ENCODE measurements around the gene EDEM2. TPM values are rescaled to one million over a fixed set of nuclear protein-coding genes. Genes with fewer than 3 reads are reported as not detected.
"Not testable (repeated sequence)": the region's sequence is repeated elsewhere in the genome, so short reads cannot be mapped to it uniquely, and the experiment has no call there.

The EDEM2 gene, protein sequence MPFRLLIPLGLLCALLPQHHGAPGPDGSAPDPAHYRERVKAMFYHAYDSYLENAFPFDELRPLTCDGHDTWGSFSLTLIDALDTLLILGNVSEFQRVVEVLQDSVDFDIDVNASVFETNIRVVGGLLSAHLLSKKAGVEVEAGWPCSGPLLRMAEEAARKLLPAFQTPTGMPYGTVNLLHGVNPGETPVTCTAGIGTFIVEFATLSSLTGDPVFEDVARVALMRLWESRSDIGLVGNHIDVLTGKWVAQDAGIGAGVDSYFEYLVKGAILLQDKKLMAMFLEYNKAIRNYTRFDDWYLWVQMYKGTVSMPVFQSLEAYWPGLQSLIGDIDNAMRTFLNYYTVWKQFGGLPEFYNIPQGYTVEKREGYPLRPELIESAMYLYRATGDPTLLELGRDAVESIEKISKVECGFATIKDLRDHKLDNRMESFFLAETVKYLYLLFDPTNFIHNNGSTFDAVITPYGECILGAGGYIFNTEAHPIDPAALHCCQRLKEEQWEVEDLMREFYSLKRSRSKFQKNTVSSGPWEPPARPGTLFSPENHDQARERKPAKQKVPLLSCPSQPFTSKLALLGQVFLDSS
- 19.9 and 21.9 TPM in 2 replicates for total RNA-seq

GRCh38 chr20:35146920-35147574 is at the start of gene EDEM2:
Gene EDEM2, minus strand, starts transcription at chr20:35147336. Its CDS starts 78 bp downstream, at chr20:35147258.
- Mint-ChIP-seq H3K36me3 (ENCODE audit: low read depth) (peaks cover 17% of the 10 kb centered on the region), H3K4me1 (ENCODE audit: low read depth) (peaks cover 41% of the 10 kb centered on the region), H3K27me3 (ENCODE audit: insufficient read depth) (peaks cover 9% of the 10 kb centered on the region), H3K9me3 (no peaks in the 10 kb centered on the region), H3K4me3 (peak within 1 kb of the TSS; percentile 93), H3K27ac (peak within 1 kb of the TSS; percentile 94)
- intact Hi-C loops (cut with micrococcal nuclease), result loop anchor here (1.0 to 10.0 kb wide), 10 partner anchors 51 to 842 kb away; partner anchors contain the start of genes AHCY, CEP250, GGT7 and NCOA6
- peak; percentile 93 for DNase-seq (ENCODE audit: low spot score)

GRCh38 chr20:35196313-35196712 is 49.2 kb upstream of the EDEM2 start:
- Mint-ChIP-seq H3K4me1 (ENCODE audit: low read depth) (no peaks in the 10 kb centered on the region), H3K27ac (no peak overlapping the region), H3K9me3 (peaks cover 25% of the 10 kb centered on the region), H3K36me3 (ENCODE audit: low read depth) (peaks cover 13% of the 10 kb centered on the region), H3K4me3 (no peak overlapping the region), H3K27me3 (ENCODE audit: insufficient read depth) (no peaks in the 10 kb centered on the region)
- no peak for DNase-seq (ENCODE audit: low spot score)
- intact Hi-C loops (cut with micrococcal nuclease), result no loop called here

DNA sequence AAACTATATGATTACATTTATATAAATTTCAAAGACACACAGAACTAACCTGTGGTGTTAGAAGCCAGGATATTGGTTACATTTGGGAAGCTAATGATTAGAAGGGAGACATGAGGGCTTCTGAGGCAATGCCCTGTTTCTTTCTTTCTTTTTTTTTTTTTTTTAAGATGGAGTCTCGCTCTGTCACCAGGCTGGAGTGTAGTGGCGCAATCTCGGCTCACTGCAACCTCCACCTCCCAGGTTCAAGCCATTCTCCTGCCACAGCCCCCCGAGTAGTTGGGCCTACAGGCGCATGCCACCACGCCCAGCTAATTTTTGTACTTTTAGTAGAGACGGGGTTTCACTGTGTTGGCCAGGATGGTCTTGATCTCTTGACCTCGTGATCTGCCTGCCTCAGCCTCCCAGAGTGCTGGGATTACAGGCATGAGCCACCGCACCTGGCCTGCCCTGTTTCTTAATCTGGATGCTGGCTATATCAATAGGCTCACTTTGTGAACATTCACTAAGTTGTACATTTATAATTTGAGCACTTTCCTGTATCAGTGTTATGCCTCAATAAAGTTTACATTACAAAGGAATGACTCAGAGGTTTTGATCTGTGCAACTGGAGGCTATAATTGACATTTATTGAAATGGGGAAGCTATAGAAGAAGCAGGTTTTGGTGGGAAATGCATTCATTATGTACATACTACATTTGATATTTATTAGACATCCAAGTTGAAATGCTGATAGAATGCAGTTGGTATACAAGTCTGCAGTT is 46.1 kb upstream of the EDEM2 start:
- intact Hi-C loops (cut with micrococcal nuclease); DNase-seq (ENCODE audit: low spot score): not testable (repeated sequence)

GRCh38 chr20:35192118-35192872 is 45.2 kb upstream of the EDEM2 start:
- H3K9me3 Mint-ChIP-seq, result peaks cover 13% of the 10 kb centered on the region
- peaks cover 3% of the 10 kb centered on the region for H3K36me3 Mint-ChIP-seq (ENCODE audit: low read depth)
- DNase-seq (ENCODE audit: low spot score), result no peak
- H3K4me3 Mint-ChIP-seq, result no peak overlapping the region
- no peak overlapping the region for H3K27ac Mint-ChIP-seq
- H3K27me3 Mint-ChIP-seq (ENCODE audit: insufficient read depth), result no peaks in the 10 kb centered on the region
- intact Hi-C loops (cut with micrococcal nuclease), result no loop called here
- H3K4me1 Mint-ChIP-seq (ENCODE audit: low read depth), result no peaks in the 10 kb centered on the region

More for the DNA sequence above, 46.1 kb upstream of the EDEM2 start:
- H3K27me3 Mint-ChIP-seq (ENCODE audit: insufficient read depth); H3K4me1 Mint-ChIP-seq (ENCODE audit: low read depth); H3K36me3 Mint-ChIP-seq (ENCODE audit: low read depth); H3K27ac Mint-ChIP-seq; H3K4me3 Mint-ChIP-seq: not testable (repeated sequence)
- peaks cover 13% of the 10 kb centered on the region for H3K9me3 Mint-ChIP-seq

DNA sequence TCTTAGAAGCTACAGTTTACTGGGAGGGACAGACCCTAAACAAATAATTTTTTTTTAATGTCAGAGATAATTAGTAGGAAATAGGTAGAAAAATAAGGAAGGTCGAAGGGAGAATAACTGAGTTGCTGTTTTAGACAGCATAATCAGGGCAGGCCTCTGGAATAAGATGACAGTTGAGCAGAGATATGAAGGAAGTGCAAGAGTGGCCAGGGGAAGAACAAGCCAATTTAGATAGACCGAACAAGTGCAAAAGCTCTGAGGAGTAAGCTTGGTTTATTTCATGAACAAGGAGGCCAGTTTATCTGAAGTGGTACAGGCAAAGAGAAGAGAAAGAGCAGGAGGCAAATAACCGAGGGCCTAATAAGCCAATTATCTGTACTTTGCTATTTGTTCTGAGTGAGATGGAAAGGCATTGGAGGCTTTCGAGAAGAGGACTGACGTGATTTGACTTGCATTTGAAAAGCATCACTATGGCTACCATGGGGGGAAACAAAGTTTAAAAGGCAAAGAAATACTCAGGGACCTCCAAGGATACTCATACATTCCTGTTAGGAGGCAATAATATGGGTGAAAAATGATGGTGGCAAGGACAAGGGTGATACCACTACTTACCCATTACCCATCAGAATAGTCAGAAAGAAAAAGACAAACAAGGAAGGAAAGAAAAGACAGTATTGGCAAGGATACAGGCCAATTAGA is 44.4 kb upstream of the EDEM2 start:
- Mint-ChIP-seq H3K27ac (no peak overlapping the region), H3K4me1 (ENCODE audit: low read depth) (no peaks in the 10 kb centered on the region), H3K36me3 (ENCODE audit: low read depth) (peaks cover 2% of the 10 kb centered on the region), H3K4me3 (no peak overlapping the region), H3K9me3 (peaks cover 11% of the 10 kb centered on the region), H3K27me3 (ENCODE audit: insufficient read depth) (no peaks in the 10 kb centered on the region)
- intact Hi-C loops (cut with micrococcal nuclease), result no loop called here
- DNase-seq (ENCODE audit: low spot score), result no peak

GRCh38 chr20:35190556-35190955 is 43.4 kb upstream of the EDEM2 start:
- no peak for DNase-seq (ENCODE audit: low spot score)
- Mint-ChIP-seq H3K36me3 (ENCODE audit: low read depth) (no peaks in the 10 kb centered on the region), H3K27ac (no peak overlapping the region)

GRCh38 chr20:35189223-35189622 is 42.1 kb upstream of the EDEM2 start:
- H3K27ac Mint-ChIP-seq; intact Hi-C loops (cut with micrococcal nuclease); H3K27me3 Mint-ChIP-seq (ENCODE audit: insufficient read depth); H3K4me3 Mint-ChIP-seq; DNase-seq (ENCODE audit: low spot score); H3K36me3 Mint-ChIP-seq (ENCODE audit: low read depth); H3K9me3 Mint-ChIP-seq; H3K4me1 Mint-ChIP-seq (ENCODE audit: low read depth): not testable (repeated sequence)

More at GRCh38 chr20:35190556-35190955, 43.4 kb upstream of the EDEM2 start:
- Mint-ChIP-seq H3K4me3 (no peak overlapping the region), H3K9me3 (peaks cover 7% of the 10 kb centered on the region), H3K4me1 (ENCODE audit: low read depth) (no peaks in the 10 kb centered on the region), H3K27me3 (ENCODE audit: insufficient read depth) (no peaks in the 10 kb centered on the region)
- intact Hi-C loops (cut with micrococcal nuclease), result no loop called here

GRCh38 chr20:35187584-35188190 is 40.6 kb upstream of the EDEM2 start:
- no peak overlapping the region for H3K4me3 Mint-ChIP-seq
- H3K9me3 Mint-ChIP-seq, result no peaks in the 10 kb centered on the region
- H3K27me3 Mint-ChIP-seq (ENCODE audit: insufficient read depth), result peaks cover 4% of the 10 kb centered on the region
- intact Hi-C loops (cut with micrococcal nuclease), result no loop called here
- no peaks in the 10 kb centered on the region for H3K4me1 Mint-ChIP-seq (ENCODE audit: low read depth)
- no peak overlapping the region for H3K27ac Mint-ChIP-seq
- no peaks in the 10 kb centered on the region for H3K36me3 Mint-ChIP-seq (ENCODE audit: low read depth)
- DNase-seq (ENCODE audit: low spot score), result no peak

- intact Hi-C loops (cut with micrococcal nuclease); H3K4me3 Mint-ChIP-seq; H3K9me3 Mint-ChIP-seq; H3K27ac Mint-ChIP-seq; H3K27me3 Mint-ChIP-seq (ENCODE audit: insufficient read depth); DNase-seq (ENCODE audit: low spot score); H3K4me1 Mint-ChIP-seq (ENCODE audit: low read depth); H3K36me3 Mint-ChIP-seq (ENCODE audit: low read depth): not testable (repeated sequence)
Observed at GRCh38 chr20:35186691-35187289, 39.7 kb upstream of the EDEM2 start.

GRCh38 chr20:35181731-35182130 is 34.6 kb upstream of the EDEM2 start:
- Mint-ChIP-seq H3K9me3 (no peaks in the 10 kb centered on the region), H3K4me3 (no peak overlapping the region), H3K36me3 (ENCODE audit: low read depth) (no peaks in the 10 kb centered on the region), H3K27ac (no peak overlapping the region), H3K27me3 (ENCODE audit: insufficient read depth) (peaks cover 4% of the 10 kb centered on the region), H3K4me1 (ENCODE audit: low read depth) (no peaks in the 10 kb centered on the region)
- DNase-seq (ENCODE audit: low spot score), result no peak
- intact Hi-C loops (cut with micrococcal nuclease), result no loop called here

DNA sequence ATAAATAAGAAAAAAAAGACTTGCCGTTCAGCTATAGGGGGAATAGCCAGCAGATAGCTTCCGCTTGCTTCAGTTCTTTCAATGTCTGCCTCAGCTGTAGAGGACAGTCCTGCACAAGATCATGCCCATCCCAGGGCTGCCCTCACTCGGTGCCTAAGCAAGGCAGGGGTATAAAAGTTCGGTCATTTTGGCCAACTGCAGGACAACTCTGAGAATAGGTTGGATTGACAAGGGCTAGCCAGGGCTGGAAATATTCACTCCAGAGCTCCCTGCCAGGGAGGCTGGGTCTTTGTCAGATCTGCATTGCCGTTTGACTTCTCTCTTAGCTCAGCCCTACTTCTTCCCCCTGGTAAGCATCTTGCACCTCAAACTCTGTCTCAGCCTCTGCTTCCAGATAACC is 33.1 kb upstream of the EDEM2 start:
- Mint-ChIP-seq H3K4me3 (no peak overlapping the region), H3K27me3 (ENCODE audit: insufficient read depth) (peaks cover 4% of the 10 kb centered on the region), H3K9me3 (no peaks in the 10 kb centered on the region), H3K27ac (no peak overlapping the region), H3K4me1 (ENCODE audit: low read depth) (no peaks in the 10 kb centered on the region), H3K36me3 (ENCODE audit: low read depth) (no peaks in the 10 kb centered on the region)
- DNase-seq (ENCODE audit: low spot score), result no peak
- intact Hi-C loops (cut with micrococcal nuclease), result no loop called here

Data from activated T-helper 1 cell treated with anti-CD3 and anti-CD28 coated beads, Interleukin-12 subunit alpha, Interleukin-12 subunit beta, Interleukin-2, Interleukin-4 antibody, amounts not matched to agents 30 ng/mL and 10 ng/mL and 1 ng/mL, durations not matched to agents 14 hours and 24 hours and 36 hours (primary cell).